Measurements from ENCODE around the gene KCNIP4. TPM values are rescaled to one million over a fixed set of nuclear protein-coding genes. Genes with fewer than 3 reads are reported as not detected.

The KCNIP4 gene
- total RNA-seq, 1 donor from 2014 or later: 0.59 TPM

DNA sequence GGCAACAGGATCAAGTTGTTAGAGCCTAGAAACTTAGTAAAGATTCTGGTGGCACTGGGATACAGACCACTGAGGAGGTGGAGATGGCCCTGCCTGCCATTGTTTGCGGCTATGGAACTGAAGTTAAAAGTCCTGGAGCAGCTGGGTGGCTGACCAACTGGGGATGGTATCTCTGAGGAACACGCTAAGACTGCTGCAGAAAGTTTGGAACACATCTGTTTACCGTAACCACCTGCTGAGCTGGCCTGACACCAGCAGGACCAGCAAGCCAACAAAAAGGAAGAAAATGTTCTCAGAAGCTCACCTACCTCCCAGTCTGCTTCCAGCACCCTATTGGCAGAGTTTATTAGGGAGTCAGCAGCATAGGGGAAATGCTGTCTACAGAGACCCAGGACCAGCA, 1265.7 kb downstream of the KCNIP4 start:
- H3K9ac ChIP-seq (ENCODE audit: low read length): no peak overlapping the region
- Mint-ChIP-seq H3K4me1 (ENCODE audit: low read depth, unreplicated experiment) (no peaks in the 10 kb centered on the region), H3K36me3 (ENCODE audit: low read depth, unreplicated experiment) (peaks cover 2% of the 10 kb centered on the region), H3K4me3 (ENCODE audit: unreplicated experiment) (no peak overlapping the region), H3K27ac (ENCODE audit: unreplicated experiment) (no peak overlapping the region), H3K9me3 (ENCODE audit: unreplicated experiment) (peaks cover 4% of the 10 kb centered on the region), H3K27me3 (ENCODE audit: low read depth, unreplicated experiment) (peaks cover 15% of the 10 kb centered on the region)
- H2AFZ ChIP-seq (ENCODE audit: low read depth, low read length): no peak overlapping the region
- peaks cover 15% of the 10 kb centered on the region for H3K27me3 ChIP-seq (ENCODE audit: insufficient read depth, low read length)
- no peak overlapping the region for H3K27ac ChIP-seq (ENCODE audit: low read depth, low read length)
- no peaks in the 10 kb centered on the region for H3K9me3 ChIP-seq (ENCODE audit: insufficient read depth, low read depth, low read length)
- H4K20me1 ChIP-seq (ENCODE audit: insufficient read depth, low read length): no peaks in the 10 kb centered on the region
- no peaks in the 10 kb centered on the region for H3K4me1 ChIP-seq (ENCODE audit: insufficient read depth, low read length)
- DNase-seq (ENCODE audit: low read depth): no peak
- no peak overlapping the region for H3K4me2 ChIP-seq (ENCODE audit: low read length)
- FAIRE-seq: no peak
- no peak overlapping the region for H3K4me3 ChIP-seq (ENCODE audit: insufficient read depth, low read depth, low read length)
- no peaks in the 10 kb centered on the region for H3K79me2 ChIP-seq (ENCODE audit: insufficient read depth, low read length)
- no peaks in the 10 kb centered on the region for H3K36me3 ChIP-seq (ENCODE audit: insufficient read depth, low read length)
- TF ChIP-seq EZH2 (IDR thresholded peaks at IDR 0.05; ENCODE audit: insufficient read depth, low read length): no peak
- no peak for TF ChIP-seq CTCF (IDR thresholded peaks at IDR 0.05; ENCODE audit: insufficient read depth, low read depth, low read length)

DNA sequence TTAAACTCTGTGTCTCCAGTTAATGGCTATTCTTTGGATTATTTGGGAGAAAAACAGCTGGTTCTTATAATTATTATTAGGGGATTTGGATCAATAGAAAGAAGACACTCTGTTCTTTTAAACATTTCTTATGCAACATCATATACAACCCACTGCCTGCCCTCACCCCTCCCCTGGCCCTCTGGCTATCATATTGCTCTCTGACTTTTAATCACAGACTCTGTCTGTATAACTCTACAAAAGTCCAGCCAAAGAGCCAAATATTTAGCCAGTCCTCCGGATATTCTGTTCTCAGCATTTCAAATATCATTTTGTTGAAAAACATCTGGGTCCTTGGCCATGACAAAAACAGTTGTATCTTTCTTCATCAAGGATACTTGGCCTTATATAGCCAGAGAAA, 1267.3 kb downstream of the KCNIP4 start:
- H3K4me1 Mint-ChIP-seq (ENCODE audit: low read depth, unreplicated experiment): no peaks in the 10 kb centered on the region
- H3K79me2 ChIP-seq (ENCODE audit: insufficient read depth, low read length): no peaks in the 10 kb centered on the region
- TF ChIP-seq EZH2 (IDR thresholded peaks at IDR 0.05; ENCODE audit: insufficient read depth, low read length) (no peak), CTCF (IDR thresholded peaks at IDR 0.05; ENCODE audit: insufficient read depth, low read depth, low read length) (no peak)

DNA sequence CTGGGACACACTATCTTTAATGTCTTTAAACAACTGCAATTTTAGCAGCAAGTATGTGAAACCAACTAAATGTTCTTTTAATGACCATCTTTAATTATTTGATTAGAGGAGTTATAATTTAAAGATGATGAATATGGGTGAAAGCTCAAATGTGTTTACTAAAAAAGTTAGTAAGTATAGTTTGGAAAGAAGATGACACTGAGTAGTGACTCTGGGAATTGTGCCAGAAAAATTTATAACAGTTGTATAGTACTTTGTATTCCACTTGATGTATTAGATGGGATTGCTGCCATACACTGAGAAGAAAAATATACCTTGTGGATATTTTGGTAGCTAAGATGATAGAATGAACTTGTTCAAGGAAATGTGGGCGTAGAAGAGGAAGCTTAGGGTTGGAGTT, 1267.8 kb downstream of the KCNIP4 start:
- no peaks in the 10 kb centered on the region for H3K36me3 ChIP-seq (ENCODE audit: insufficient read depth, low read length)
- H3K9me3 Mint-ChIP-seq (ENCODE audit: unreplicated experiment): peaks cover 4% of the 10 kb centered on the region
- no peaks in the 10 kb centered on the region for H3K4me1 ChIP-seq (ENCODE audit: insufficient read depth, low read length)
- H4K20me1 ChIP-seq (ENCODE audit: insufficient read depth, low read length): no peaks in the 10 kb centered on the region
- no peak overlapping the region for H3K4me2 ChIP-seq (ENCODE audit: low read length)
- H3K27ac ChIP-seq (ENCODE audit: low read depth, low read length): no peak overlapping the region
- FAIRE-seq: peak; percentile 13
- H3K36me3 Mint-ChIP-seq (ENCODE audit: low read depth, unreplicated experiment): peaks cover 2% of the 10 kb centered on the region
- TF ChIP-seq CTCF (IDR thresholded peaks at IDR 0.05; ENCODE audit: insufficient read depth, low read depth, low read length) (no peak), EZH2 (IDR thresholded peaks at IDR 0.05; ENCODE audit: insufficient read depth, low read length) (no peak)
- H3K27ac Mint-ChIP-seq (ENCODE audit: unreplicated experiment): no peak overlapping the region
- peaks cover 15% of the 10 kb centered on the region for H3K27me3 ChIP-seq (ENCODE audit: insufficient read depth, low read length)
- no peak overlapping the region for H3K9ac ChIP-seq (ENCODE audit: low read length)
- H3K27me3 Mint-ChIP-seq (ENCODE audit: low read depth, unreplicated experiment): peaks cover 4% of the 10 kb centered on the region
- no peak for DNase-seq (ENCODE audit: low read depth)
- H3K9me3 ChIP-seq (ENCODE audit: insufficient read depth, low read depth, low read length): no peaks in the 10 kb centered on the region
- no peak overlapping the region for H2AFZ ChIP-seq (ENCODE audit: low read depth, low read length)
- no peak overlapping the region for H3K4me3 ChIP-seq (ENCODE audit: insufficient read depth, low read depth, low read length)
- H3K79me2 ChIP-seq (ENCODE audit: insufficient read depth, low read length): no peaks in the 10 kb centered on the region
- H3K4me3 Mint-ChIP-seq (ENCODE audit: unreplicated experiment): no peak overlapping the region
- no peaks in the 10 kb centered on the region for H3K4me1 Mint-ChIP-seq (ENCODE audit: low read depth, unreplicated experiment)

More for the DNA sequence above, 1267.3 kb downstream of the KCNIP4 start:
- no peaks in the 10 kb centered on the region for H3K4me1 ChIP-seq (ENCODE audit: insufficient read depth, low read length)
- H3K36me3 ChIP-seq (ENCODE audit: insufficient read depth, low read length): no peaks in the 10 kb centered on the region
- H3K9ac ChIP-seq (ENCODE audit: low read length): no peak overlapping the region
- H3K27me3 ChIP-seq (ENCODE audit: insufficient read depth, low read length): peaks cover 15% of the 10 kb centered on the region
- H3K4me3 ChIP-seq (ENCODE audit: insufficient read depth, low read depth, low read length): no peak overlapping the region
- H3K9me3 ChIP-seq (ENCODE audit: insufficient read depth, low read depth, low read length): no peaks in the 10 kb centered on the region
- H4K20me1 ChIP-seq (ENCODE audit: insufficient read depth, low read length): no peaks in the 10 kb centered on the region
- FAIRE-seq (no peak), DNase-seq (ENCODE audit: low read depth) (no peak)
- no peak overlapping the region for H3K27ac Mint-ChIP-seq (ENCODE audit: unreplicated experiment)
- no peak overlapping the region for H3K4me2 ChIP-seq (ENCODE audit: low read length)
- H3K4me3 Mint-ChIP-seq (ENCODE audit: unreplicated experiment): no peak overlapping the region
- peaks cover 9% of the 10 kb centered on the region for H3K27me3 Mint-ChIP-seq (ENCODE audit: low read depth, unreplicated experiment)
- peaks cover 2% of the 10 kb centered on the region for H3K36me3 Mint-ChIP-seq (ENCODE audit: low read depth, unreplicated experiment)
- H2AFZ ChIP-seq (ENCODE audit: low read depth, low read length): no peak overlapping the region
- H3K27ac ChIP-seq (ENCODE audit: low read depth, low read length): no peak overlapping the region
- H3K9me3 Mint-ChIP-seq (ENCODE audit: unreplicated experiment): peaks cover 4% of the 10 kb centered on the region
